Measurements from ENCODE around the gene RPL19.
"Not testable (repeated sequence)": the region's sequence is repeated elsewhere in the genome, so short reads cannot be mapped to it uniquely, and the experiment has no call there.

RPL19 gene

GRCh38 chr17:39244016-39244599 is 44.0 kb downstream of the RPL19 start:
- no peak for DNase-seq (ENCODE audit: low read depth in 3 of 3)

GRCh38 chr17:39244600-39245570 is 44.8 kb downstream of the RPL19 start:
- DNase-seq (ENCODE audit: low read depth in 3 of 3), result peak; percentile 77 to 79 (median 78)

GRCh38 chr17:39246274-39246673 is 46.2 kb downstream of the RPL19 start:
- DNase-seq (ENCODE audit: low read depth in 3 of 3), result no peak

GRCh38 chr17:39250076-39250475 is 50.0 kb downstream of the RPL19 start:
- not testable (repeated sequence) for DNase-seq (ENCODE audit: low read depth in 3 of 3)

GRCh38 chr17:39251997-39252396 is 51.9 kb downstream of the RPL19 start:
- no peak for DNase-seq (ENCODE audit: low read depth in 3 of 3)

GRCh38 chr17:39252788-39253460 is 52.8 kb downstream of the RPL19 start:
- no peak for DNase-seq (ENCODE audit: low read depth in 3 of 3)
